Neural progenitor cell (in vitro differentiated cells): ENCODE data around the gene MAP3K9.

Source experiments
- EZH2 ChIP-seq: fragments of 200-600 bp; sonication (generic); IDR thresholded peaks from 2 replicates; pipeline ENCODE4 v1.6.1; 2017; ENCODE audit warnings: antibody characterized with exemption, mild to moderate bottlenecking, moderate library complexity
- TF ChIP-seq, protein P1 (sequence below): fragments of 200-600 bp; sonication (generic); IDR thresholded peaks from 2 replicates; pipeline ENCODE4 v1.5.1; 2017; ENCODE audit warnings: antibody characterized with exemption, mild to moderate bottlenecking

DNA sequence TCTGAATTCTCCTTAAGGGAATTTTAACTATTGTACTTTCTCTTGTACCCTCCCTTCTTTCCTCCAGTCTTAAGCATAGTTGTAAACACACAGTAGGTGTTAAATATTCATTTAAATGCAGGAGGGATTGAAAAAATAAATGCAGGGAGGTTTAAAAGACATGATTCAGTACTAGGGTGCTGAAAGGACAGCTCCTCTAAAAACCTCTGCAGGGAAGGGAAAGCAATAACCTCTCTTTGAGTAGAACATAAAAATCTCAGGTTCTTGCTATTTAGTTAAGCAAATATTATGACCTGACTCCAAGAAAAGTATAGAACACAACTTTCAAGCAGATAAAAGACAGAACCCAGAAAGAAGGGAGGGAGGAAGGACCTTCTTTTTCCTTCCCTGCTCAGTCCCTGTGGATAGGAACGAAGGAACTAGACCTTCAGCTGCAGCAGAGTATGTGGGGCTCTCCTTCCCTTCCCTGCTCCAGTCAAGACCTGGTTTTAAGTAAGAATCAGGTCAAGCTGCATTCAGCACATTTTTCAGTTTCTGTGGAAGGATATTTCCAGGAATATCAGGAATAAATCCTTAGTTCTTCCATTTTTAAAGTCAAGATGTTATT is 4.7 kb downstream of the MAP3K9 start:
- TF ChIP-seq, protein P1, sequence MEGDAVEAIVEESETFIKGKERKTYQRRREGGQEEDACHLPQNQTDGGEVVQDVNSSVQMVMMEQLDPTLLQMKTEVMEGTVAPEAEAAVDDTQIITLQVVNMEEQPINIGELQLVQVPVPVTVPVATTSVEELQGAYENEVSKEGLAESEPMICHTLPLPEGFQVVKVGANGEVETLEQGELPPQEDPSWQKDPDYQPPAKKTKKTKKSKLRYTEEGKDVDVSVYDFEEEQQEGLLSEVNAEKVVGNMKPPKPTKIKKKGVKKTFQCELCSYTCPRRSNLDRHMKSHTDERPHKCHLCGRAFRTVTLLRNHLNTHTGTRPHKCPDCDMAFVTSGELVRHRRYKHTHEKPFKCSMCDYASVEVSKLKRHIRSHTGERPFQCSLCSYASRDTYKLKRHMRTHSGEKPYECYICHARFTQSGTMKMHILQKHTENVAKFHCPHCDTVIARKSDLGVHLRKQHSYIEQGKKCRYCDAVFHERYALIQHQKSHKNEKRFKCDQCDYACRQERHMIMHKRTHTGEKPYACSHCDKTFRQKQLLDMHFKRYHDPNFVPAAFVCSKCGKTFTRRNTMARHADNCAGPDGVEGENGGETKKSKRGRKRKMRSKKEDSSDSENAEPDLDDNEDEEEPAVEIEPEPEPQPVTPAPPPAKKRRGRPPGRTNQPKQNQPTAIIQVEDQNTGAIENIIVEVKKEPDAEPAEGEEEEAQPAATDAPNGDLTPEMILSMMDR = no peak
- TF ChIP-seq EZH2 = no peak
